Measurements from ENCODE around the gene NDC1. TPM values are rescaled to one million over a fixed set of nuclear protein-coding genes. Genes with fewer than 3 reads are reported as not detected.

NDC1 gene
- total RNA-seq, 1 experiment from 2014 or later, result 44.8 TPM

DNA sequence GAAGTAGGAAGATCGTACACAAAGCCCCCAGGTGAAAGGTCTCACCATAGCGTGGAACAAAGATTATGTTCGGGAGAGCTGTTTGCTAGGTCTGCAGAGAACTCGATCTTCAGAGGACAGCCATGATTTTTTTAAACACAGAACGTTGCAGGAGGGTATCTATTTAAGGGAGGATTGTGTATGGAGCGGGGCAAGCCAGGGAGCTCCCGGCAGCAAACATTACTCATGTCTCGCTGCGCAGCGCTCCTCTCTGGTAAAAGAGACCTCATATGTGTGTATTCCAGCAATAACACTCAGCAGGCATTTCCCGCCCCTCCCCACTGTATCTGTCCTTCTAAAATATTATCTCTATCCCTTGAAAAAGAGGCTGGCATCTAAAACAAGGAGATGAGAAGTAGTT lies 101.8 kb downstream of the NDC1 start:
- no TSS peak for BruUV-seq (replicated peaks)
- peaks cover 75% of the 10 kb centered on the region for H3K27me3 Mint-ChIP-seq (ENCODE audit: unreplicated experiment)
- peaks cover 4% of the 10 kb centered on the region for H3K36me3 Mint-ChIP-seq (ENCODE audit: insufficient read depth, unreplicated experiment)
- H3K9me3 Mint-ChIP-seq (ENCODE audit: low read depth, unreplicated experiment), result no peaks in the 10 kb centered on the region
- no peaks in the 10 kb centered on the region for H3K4me1 Mint-ChIP-seq (ENCODE audit: low read depth, unreplicated experiment)
- TF ChIP-seq, protein P1, sequence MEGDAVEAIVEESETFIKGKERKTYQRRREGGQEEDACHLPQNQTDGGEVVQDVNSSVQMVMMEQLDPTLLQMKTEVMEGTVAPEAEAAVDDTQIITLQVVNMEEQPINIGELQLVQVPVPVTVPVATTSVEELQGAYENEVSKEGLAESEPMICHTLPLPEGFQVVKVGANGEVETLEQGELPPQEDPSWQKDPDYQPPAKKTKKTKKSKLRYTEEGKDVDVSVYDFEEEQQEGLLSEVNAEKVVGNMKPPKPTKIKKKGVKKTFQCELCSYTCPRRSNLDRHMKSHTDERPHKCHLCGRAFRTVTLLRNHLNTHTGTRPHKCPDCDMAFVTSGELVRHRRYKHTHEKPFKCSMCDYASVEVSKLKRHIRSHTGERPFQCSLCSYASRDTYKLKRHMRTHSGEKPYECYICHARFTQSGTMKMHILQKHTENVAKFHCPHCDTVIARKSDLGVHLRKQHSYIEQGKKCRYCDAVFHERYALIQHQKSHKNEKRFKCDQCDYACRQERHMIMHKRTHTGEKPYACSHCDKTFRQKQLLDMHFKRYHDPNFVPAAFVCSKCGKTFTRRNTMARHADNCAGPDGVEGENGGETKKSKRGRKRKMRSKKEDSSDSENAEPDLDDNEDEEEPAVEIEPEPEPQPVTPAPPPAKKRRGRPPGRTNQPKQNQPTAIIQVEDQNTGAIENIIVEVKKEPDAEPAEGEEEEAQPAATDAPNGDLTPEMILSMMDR (IDR thresholded peaks at IDR 0.05; ENCODE audit: unreplicated experiment), result no peak
- intact Hi-C loops (cut with micrococcal nuclease; ENCODE audit: unreplicated experiment), result no loop called here
- H3K27ac Mint-ChIP-seq (ENCODE audit: unreplicated experiment), result no peak overlapping the region
- CTCF ChIA-PET, result interaction anchor here (1.2 kb wide), 1 partner anchor 17 kb away, joined by 3 read pairs; no protein-coding TSS in a partner anchor
- DNase-seq, result no peak
- no peak overlapping the region for H3K4me3 Mint-ChIP-seq (ENCODE audit: low read depth, unreplicated experiment)

DNA sequence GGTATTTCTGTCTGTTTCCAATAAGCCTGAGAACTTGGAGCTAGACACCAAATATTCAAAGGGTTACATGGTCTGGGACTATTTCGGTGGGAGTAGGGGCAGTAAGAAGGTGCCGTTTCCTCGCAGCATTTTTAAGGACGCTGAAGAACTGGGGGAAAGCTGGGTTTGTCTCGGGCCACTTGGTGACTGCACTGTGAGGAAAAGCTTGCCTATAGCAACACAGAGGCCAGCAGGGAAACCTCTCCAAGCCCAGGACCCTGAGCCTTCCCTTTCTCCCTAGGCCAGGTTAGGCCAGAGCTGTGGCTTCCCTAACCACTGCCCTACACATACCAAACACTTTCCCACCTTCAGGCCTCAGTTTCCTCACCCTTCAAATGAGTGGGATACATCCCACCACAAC lies 102.4 kb downstream of the NDC1 start:
- TF ChIP-seq, protein P1 (IDR thresholded peaks at IDR 0.05; ENCODE audit: unreplicated experiment), result no peak
- Mint-ChIP-seq H3K27me3 (ENCODE audit: unreplicated experiment) (peaks cover 75% of the 10 kb centered on the region), H3K4me3 (ENCODE audit: low read depth, unreplicated experiment) (no peak overlapping the region), H3K4me1 (ENCODE audit: low read depth, unreplicated experiment) (no peaks in the 10 kb centered on the region), H3K9me3 (ENCODE audit: low read depth, unreplicated experiment) (no peaks in the 10 kb centered on the region), H3K36me3 (ENCODE audit: insufficient read depth, unreplicated experiment) (peaks cover 4% of the 10 kb centered on the region), H3K27ac (ENCODE audit: unreplicated experiment) (no peak overlapping the region)
- intact Hi-C loops (cut with micrococcal nuclease; ENCODE audit: unreplicated experiment), result no loop called here
- no peak for DNase-seq
- no TSS peak for BruUV-seq (replicated peaks)
- CTCF ChIA-PET, result no interaction called here

DNA sequence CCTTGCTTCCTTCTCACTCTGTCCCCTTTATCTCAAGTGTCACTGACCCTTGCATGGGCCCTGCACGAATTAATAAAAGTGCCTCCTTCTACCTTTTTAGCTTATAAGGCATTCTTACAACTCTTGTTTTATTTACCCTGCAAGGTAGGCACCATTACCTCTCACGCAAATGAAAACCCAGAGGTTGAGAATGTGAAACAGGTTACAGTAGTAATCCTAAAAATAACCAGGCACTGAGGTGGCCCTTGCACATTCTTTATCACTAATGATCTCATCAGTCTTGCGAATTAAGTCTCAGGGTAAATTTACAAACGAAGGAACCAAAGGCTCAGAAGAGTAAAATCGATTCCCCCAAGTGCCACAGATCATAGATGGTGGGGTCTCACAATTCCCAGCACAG lies 102.8 kb downstream of the NDC1 start:
- peaks cover 75% of the 10 kb centered on the region for H3K27me3 Mint-ChIP-seq (ENCODE audit: unreplicated experiment)
- DNase-seq, result no peak
- peaks cover 4% of the 10 kb centered on the region for H3K36me3 Mint-ChIP-seq (ENCODE audit: insufficient read depth, unreplicated experiment)
- TF ChIP-seq, protein P1 (IDR thresholded peaks at IDR 0.05; ENCODE audit: unreplicated experiment), result no peak
- no peak overlapping the region for H3K4me3 Mint-ChIP-seq (ENCODE audit: low read depth, unreplicated experiment)
- no peak overlapping the region for H3K27ac Mint-ChIP-seq (ENCODE audit: unreplicated experiment)
- no TSS peak for BruUV-seq (replicated peaks)
- no peaks in the 10 kb centered on the region for H3K4me1 Mint-ChIP-seq (ENCODE audit: low read depth, unreplicated experiment)
- intact Hi-C loops (cut with micrococcal nuclease; ENCODE audit: unreplicated experiment), result no loop called here
- H3K9me3 Mint-ChIP-seq (ENCODE audit: low read depth, unreplicated experiment), result no peaks in the 10 kb centered on the region
- CTCF ChIA-PET, result no interaction called here

DNA sequence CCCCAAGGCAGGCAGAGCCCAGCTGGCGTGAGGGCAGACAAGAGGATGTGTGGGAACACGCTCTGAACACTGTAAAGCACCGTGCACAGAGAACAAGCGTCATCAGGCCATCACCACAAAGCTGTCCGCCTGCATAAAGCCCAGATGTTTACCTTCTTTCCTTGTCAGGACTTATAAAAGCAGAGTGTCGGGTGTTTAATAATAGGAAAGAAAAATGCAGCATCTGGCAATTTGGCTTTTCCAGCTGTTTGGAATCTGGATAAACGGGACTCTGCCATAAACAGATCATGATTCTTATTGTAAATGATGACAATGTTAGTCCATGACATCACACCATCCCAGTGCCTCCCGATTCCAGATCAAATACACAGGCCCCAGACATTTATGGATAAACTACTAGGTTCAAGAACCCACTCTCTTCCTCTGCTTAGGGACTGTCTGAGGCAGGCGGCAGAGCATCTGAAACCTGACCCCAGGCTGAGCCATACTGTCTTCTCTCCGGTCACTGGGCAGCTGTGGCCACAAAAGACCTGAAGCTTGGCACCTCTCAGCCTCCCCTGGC lies 103.4 kb downstream of the NDC1 start:
- CTCF ChIA-PET, result no interaction called here
- no peak overlapping the region for H3K27ac Mint-ChIP-seq (ENCODE audit: unreplicated experiment)
- no TSS peak for BruUV-seq (replicated peaks)
- H3K4me3 Mint-ChIP-seq (ENCODE audit: low read depth, unreplicated experiment), result no peak overlapping the region
- no peaks in the 10 kb centered on the region for H3K4me1 Mint-ChIP-seq (ENCODE audit: low read depth, unreplicated experiment)
- no peak for DNase-seq
- H3K9me3 Mint-ChIP-seq (ENCODE audit: low read depth, unreplicated experiment), result no peaks in the 10 kb centered on the region
- TF ChIP-seq, protein P1 (IDR thresholded peaks at IDR 0.05; ENCODE audit: unreplicated experiment), result no peak
- intact Hi-C loops (cut with micrococcal nuclease; ENCODE audit: unreplicated experiment), result no loop called here
- H3K36me3 Mint-ChIP-seq (ENCODE audit: insufficient read depth, unreplicated experiment), result peaks cover 4% of the 10 kb centered on the region
- H3K27me3 Mint-ChIP-seq (ENCODE audit: unreplicated experiment), result peaks cover 75% of the 10 kb centered on the region
